ENCODE data around the gene ATF2. TPM values are rescaled to one million over a fixed set of nuclear protein-coding genes. Genes with fewer than 3 reads are reported as not detected.
A peak's percentile ranks its signal among the peaks of the same experiment; 100 is the strongest.

ATF2 gene, protein sequence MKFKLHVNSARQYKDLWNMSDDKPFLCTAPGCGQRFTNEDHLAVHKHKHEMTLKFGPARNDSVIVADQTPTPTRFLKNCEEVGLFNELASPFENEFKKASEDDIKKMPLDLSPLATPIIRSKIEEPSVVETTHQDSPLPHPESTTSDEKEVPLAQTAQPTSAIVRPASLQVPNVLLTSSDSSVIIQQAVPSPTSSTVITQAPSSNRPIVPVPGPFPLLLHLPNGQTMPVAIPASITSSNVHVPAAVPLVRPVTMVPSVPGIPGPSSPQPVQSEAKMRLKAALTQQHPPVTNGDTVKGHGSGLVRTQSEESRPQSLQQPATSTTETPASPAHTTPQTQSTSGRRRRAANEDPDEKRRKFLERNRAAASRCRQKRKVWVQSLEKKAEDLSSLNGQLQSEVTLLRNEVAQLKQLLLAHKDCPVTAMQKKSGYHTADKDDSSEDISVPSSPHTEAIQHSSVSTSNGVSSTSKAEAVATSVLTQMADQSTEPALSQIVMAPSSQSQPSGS
- 10 to 100 TPM; 63.9 to 66.9 (median 66.3) TPM for polyA plus RNA-seq (ENCODE audit: insufficient read length in 3 of 3)

- DNase-seq (ENCODE audit: low read depth in 3 of 3, low spot score in 2 of 3) = peak; percentile 95 to 99 (median 97)
Observed at GRCh38 chr2:175167792-175168563, at the start of gene ATF2. Gene ATF2 (minus strand): TSS chr2:175168203. CDS start chr2:175136443, 31,760 bp downstream.

GRCh38 chr2:175207741-175208438 lies 39.9 kb upstream of the ATF2 start:
- DNase-seq (ENCODE audit: low read depth in 3 of 3, low spot score in 2 of 3) = no peak

GRCh38 chr2:175206866-175207265 lies 38.9 kb upstream of the ATF2 start:
- no peak for DNase-seq (ENCODE audit: low read depth in 3 of 3, low spot score in 2 of 3)

DNA sequence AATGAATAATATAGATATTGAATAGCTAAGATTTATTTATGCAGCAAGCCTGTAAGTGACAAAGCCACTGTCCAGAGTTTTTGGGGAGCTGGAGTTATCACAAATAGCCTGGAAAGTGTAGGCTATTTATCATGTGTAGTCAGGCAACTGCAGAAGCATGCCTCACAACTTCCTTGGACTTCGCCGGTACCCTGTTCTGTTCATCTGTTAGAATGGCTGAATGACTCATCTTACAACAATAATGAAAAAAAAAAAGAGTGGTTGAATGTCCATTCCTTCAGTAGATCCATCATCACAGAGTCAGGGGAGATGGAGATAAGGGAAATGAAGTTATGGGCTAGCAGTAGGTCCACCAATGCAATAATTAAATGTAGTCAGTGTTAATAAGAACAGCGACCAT lies 37.5 kb upstream of the ATF2 start:
- no peak for DNase-seq (ENCODE audit: low read depth in 3 of 3, low spot score in 2 of 3)

- DNase-seq (ENCODE audit: low read depth in 3 of 3, low spot score in 2 of 3) = peak; percentile 31 to 32 (median 32)
Observed at GRCh38 chr2:175203621-175204496, 35.9 kb upstream of the ATF2 start.

DNA sequence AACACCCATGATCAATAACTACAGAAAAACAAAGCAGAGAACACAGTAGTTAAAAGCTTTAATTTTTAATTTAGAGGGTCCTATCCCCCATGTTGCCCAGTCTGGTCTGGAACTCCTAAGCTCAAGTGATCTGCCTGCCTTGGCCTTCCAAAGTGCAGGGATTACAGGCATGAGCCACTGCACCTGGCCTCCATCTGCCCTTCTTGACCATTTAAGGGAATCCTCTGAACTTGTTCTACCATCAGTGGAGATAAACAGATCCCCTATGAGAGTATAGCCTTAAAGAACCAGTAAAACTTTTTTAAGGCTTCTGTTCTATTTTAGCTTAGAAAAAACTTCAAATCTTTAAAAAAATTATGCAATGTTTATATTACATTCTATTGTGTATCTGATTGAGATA lies 27.0 kb upstream of the ATF2 start:
- DNase-seq (ENCODE audit: low read depth in 3 of 3, low spot score in 2 of 3) = no peak

GRCh38 chr2:175188761-175189160 lies 20.8 kb upstream of the ATF2 start:
- no peak for DNase-seq (ENCODE audit: low read depth in 3 of 3, low spot score in 2 of 3)

DNA sequence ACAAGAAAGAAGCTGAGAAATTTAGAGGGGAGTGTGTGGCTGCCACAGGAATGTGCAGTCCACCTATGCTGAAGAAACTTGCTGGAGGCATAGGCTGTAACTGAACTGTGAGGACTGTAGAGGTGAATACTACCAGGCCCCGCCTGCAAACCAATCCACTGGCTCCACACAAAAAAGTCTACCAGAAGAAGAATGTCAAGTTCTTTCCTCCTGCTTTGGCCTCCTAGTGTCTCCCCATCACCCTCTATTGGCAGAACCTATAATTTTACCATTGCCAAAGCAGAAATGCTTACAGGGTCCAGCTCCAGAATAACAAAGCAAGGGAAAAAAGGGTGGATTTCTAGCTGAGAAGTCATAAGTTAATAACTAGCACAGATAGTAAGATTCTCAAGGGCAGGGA lies 19.4 kb upstream of the ATF2 start:
- no peak for DNase-seq (ENCODE audit: low read depth in 3 of 3, low spot score in 2 of 3)

DNA sequence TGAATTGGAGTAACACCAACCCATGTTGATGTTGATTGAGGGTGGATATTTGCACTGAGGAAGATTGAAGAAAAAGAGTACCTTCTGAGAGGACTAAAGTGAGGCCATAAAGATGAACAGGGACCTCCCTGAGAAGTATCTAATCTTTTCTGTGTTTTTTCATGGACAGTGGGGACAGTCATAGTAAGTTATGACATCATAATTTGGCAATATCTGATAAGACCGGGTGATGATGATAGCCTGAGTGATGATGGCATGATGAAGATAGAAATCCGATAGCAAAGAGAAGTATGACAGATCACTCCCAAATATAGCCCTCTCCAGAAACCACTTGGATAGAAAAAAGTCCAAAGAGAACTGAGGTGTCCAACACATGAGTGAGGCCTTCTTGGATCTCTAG lies 15.7 kb upstream of the ATF2 start:
- no peak for DNase-seq (ENCODE audit: low read depth in 3 of 3, low spot score in 2 of 3)

- peak in 1 of 3 donors; percentile 18 for DNase-seq (ENCODE audit: low read depth in 3 of 3, low spot score in 2 of 3)
Observed at GRCh38 chr2:175181877-175182308, 13.9 kb upstream of the ATF2 start.

GRCh38 chr2:175181104-175181876 lies 13.3 kb upstream of the ATF2 start, which contains the start of gene ATP5MC3:
Gene ATP5MC3 (minus strand): TSS chr2:175181710. CDS start chr2:175181393, 317 bp downstream.
- DNase-seq (ENCODE audit: low read depth in 3 of 3, low spot score in 2 of 3) = peak; percentile 81 to 90 (median 84)

DNA sequence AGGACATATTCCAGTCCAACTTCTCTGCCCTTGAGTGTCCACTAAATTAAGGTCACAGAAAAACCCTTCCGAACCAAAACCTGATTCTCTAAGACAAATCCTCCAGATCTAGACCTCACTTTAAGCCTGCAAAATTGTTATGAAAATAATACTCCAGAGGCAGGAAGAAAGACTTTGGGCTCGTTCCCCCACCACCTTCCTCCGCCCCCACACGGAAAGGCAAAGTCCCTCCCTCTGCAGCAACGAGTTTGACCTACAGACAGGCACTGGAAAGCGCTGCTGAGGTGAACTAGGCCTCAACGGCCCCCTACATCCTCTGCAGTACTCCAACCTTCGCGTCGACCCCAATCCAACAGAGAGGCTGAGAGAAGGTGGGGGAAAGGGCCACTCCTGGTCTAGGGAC lies 12.7 kb upstream of the ATF2 start:
- DNase-seq (ENCODE audit: low read depth in 3 of 3, low spot score in 2 of 3) = peak in 2 of 3 donors; percentile 29 to 32

GRCh38 chr2:175176624-175177023 lies 8.6 kb upstream of the ATF2 start:
- no peak for DNase-seq (ENCODE audit: low read depth in 3 of 3, low spot score in 2 of 3)

DNA sequence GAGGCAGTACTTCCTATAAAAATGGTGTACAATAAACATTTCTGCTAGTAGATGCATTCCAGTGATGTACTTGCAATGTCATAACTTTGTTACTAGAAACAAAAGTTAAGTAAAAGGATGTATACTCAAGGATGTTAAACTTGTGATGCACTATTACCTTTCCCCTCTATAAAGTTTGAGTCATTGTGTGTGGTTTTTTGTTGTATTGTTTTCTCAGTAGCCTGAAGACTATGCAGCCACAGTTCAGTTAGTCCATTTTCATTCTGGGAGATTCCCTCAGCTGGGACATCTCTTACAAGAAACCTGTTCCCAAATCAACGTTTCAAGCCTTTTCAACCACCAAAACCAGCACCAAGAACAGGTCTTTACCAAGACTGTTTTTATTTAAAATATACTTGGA lies 7.9 kb upstream of the ATF2 start:
- DNase-seq (ENCODE audit: low read depth in 3 of 3, low spot score in 2 of 3) = no peak

- no peak for DNase-seq (ENCODE audit: low read depth in 3 of 3, low spot score in 2 of 3)
Observed at GRCh38 chr2:175175320-175175719, 7.3 kb upstream of the ATF2 start.

GRCh38 chr2:175170659-175171304 lies 2.8 kb upstream of the ATF2 start:
- no peak for DNase-seq (ENCODE audit: low read depth in 3 of 3, low spot score in 2 of 3)

- DNase-seq (ENCODE audit: low read depth in 3 of 3, low spot score in 2 of 3) = no peak
Observed at GRCh38 chr2:175169191-175169590, 1.2 kb upstream of the ATF2 start.

GRCh38 chr2:175168564-175168945 lies 552 bp upstream of the ATF2 start:
- DNase-seq (ENCODE audit: low read depth in 3 of 3, low spot score in 2 of 3) = peak in 1 of 3 donors; percentile 26

All from right renal cortex interstitium (tissue), 3 donors.